Activated CD8-positive, alpha-beta T cell treated with anti-CD3 and anti-CD28 coated beads for 36 hours (primary cell): ENCODE data around the gene GRK7. TPM values are rescaled to one million over a fixed set of nuclear protein-coding genes. Genes with fewer than 3 reads are reported as not detected.
"Not testable (repeated sequence)": the region's sequence is repeated elsewhere in the genome, so short reads cannot be mapped to it uniquely, and the experiment has no call there.

Experiments used
- ATAC-seq: fragments of 200-7000 bp; cut with Tn5 transposase; one replicate; pipeline ENCODE4 v1.10.0; 2021; ENCODE audit warnings: mild to moderate bottlenecking, moderate library complexity
- CTCF ChIA-PET: fragments of 350-600 bp; sonication (Branson Sonifier 250); formaldehyde crosslinking; loops from one replicate; lab custom pipeline; 2021; ENCODE audit warnings: antibody characterized with exemption; lab: Charles Lee
- POLR2A ChIA-PET: fragments of 350-600 bp; sonication (Branson Sonifier 250); formaldehyde crosslinking; loops from one replicate; lab custom pipeline; 2021; ENCODE audit warnings: antibody characterized with exemption; lab: Charles Lee
- DNase-seq: peaks from one replicate; pipeline ENCODE4 v3.0.0-alpha.2; 2020
- H3K27ac Mint-ChIP-seq: one replicate; pipeline ENCODE4 v1.8.0; 2021; ENCODE audit warnings: mild to moderate bottlenecking, mixed read lengths
- H3K27me3 Mint-ChIP-seq: one replicate; pipeline ENCODE4 v1.8.0; 2021; ENCODE audit warnings: mixed read lengths
- H3K36me3 Mint-ChIP-seq: one replicate; pipeline ENCODE4 v1.8.0; 2021; ENCODE audit warnings: low read depth, mixed read lengths
- H3K4me1 Mint-ChIP-seq: one replicate; pipeline ENCODE4 v1.8.0; 2021; ENCODE audit warnings: low read depth, mixed read lengths
- H3K4me3 Mint-ChIP-seq: one replicate; pipeline ENCODE4 v1.8.0; 2021; ENCODE audit warnings: mild to moderate bottlenecking, moderate library complexity, mixed read lengths
- H3K9me3 Mint-ChIP-seq: one replicate; pipeline ENCODE4 v1.8.0; 2021; ENCODE audit warnings: mixed read lengths
- intact Hi-C: fragments of 100-400 bp; cut with micrococcal nuclease; formaldehyde crosslinking; loops from one replicate; pipeline ENCODE4 v1.10.0; 2022
- total RNA-seq, 2 experiments: library from RNA; stranded (reverse); gene quantifications; one replicate each; pipeline ENCODE4 v1.2.3, GENCODE V29; 2021
- TF ChIP-seq, protein P1 (sequence below): fragments of 200-600 bp; IDR thresholded peaks from one replicate; pipeline ENCODE4 v1.8.0; 2022; ENCODE audit warnings: antibody characterized with exemption, mild to moderate bottlenecking

GRK7 gene
- total RNA-seq, 2 experiments from 2014 or later = 0.07 to 0.09 TPM

DNA sequence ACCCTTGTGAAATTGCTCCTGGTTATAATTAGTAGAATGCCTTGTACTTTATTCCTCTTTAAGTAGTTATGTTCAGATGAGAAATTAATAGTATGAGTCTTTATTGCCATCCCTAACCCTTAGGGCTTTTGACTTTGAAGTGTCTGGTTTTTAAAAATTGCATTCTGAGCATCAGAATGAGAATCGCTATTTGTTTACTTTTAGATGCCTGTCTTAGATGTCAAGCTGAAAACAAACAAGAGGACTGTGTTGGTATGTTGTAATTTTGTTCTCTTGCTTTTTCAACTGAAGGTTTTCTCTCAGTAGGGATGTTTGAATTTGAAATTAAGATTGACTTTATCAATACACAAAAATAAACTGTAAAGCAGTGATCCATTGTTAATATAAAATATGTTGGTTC is 19.9 kb upstream of the GRK7 start:
- no peaks in the 10 kb centered on the region for H3K9me3 Mint-ChIP-seq
- DNase-seq (no peak), ATAC-seq (no peak)
- H3K36me3 Mint-ChIP-seq = peaks cover 50% of the 10 kb centered on the region
- intact Hi-C loops = no loop called here
- no peak overlapping the region for H3K4me3 Mint-ChIP-seq
- H3K27ac Mint-ChIP-seq = peak overlapping the region; percentile 37
- CTCF ChIA-PET = interaction anchor here (0.9 kb wide), 1 partner anchor 132 kb away, joined by 3 read pairs; no protein-coding TSS in a partner anchor
- peaks cover 49% of the 10 kb centered on the region for H3K4me1 Mint-ChIP-seq
- TF ChIP-seq, protein P1, sequence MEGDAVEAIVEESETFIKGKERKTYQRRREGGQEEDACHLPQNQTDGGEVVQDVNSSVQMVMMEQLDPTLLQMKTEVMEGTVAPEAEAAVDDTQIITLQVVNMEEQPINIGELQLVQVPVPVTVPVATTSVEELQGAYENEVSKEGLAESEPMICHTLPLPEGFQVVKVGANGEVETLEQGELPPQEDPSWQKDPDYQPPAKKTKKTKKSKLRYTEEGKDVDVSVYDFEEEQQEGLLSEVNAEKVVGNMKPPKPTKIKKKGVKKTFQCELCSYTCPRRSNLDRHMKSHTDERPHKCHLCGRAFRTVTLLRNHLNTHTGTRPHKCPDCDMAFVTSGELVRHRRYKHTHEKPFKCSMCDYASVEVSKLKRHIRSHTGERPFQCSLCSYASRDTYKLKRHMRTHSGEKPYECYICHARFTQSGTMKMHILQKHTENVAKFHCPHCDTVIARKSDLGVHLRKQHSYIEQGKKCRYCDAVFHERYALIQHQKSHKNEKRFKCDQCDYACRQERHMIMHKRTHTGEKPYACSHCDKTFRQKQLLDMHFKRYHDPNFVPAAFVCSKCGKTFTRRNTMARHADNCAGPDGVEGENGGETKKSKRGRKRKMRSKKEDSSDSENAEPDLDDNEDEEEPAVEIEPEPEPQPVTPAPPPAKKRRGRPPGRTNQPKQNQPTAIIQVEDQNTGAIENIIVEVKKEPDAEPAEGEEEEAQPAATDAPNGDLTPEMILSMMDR = no peak
- POLR2A ChIA-PET = no interaction called here
- H3K27me3 Mint-ChIP-seq = no peaks in the 10 kb centered on the region

DNA sequence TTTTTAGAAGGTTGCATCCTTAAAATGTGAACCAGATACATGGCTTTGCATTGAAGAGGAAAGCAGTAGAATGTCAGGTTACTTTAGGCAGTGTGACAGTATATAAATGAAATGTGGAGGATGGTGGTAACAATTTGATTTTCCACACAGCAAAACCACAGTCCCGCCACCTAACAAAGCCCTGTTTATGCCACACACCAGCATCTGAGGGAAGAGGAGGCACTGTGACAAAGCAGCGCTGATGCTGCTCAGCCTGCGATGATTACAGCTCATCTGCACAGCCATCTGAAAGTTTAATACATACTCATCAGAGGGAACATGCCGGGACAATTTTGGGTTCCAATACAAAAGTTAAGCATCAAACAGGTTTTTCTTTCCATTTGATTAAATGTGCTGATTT is 16.2 kb upstream of the GRK7 start:
- ATAC-seq (peak; percentile 30), DNase-seq (peak; percentile 38)
- H3K9me3 Mint-ChIP-seq = no peaks in the 10 kb centered on the region
- H3K27ac Mint-ChIP-seq = peak overlapping the region; percentile 66
- H3K36me3 Mint-ChIP-seq = peaks cover 44% of the 10 kb centered on the region
- H3K4me3 Mint-ChIP-seq = no peak overlapping the region
- intact Hi-C loops = no loop called here
- TF ChIP-seq, protein P1 = no peak
- H3K27me3 Mint-ChIP-seq = no peaks in the 10 kb centered on the region
- ChIA-PET CTCF (no interaction called here), POLR2A (interaction anchor here (1.2 kb wide), 1 partner anchor 8 kb away, joined by 8 read pairs; no protein-coding TSS in a partner anchor)
- H3K4me1 Mint-ChIP-seq = peaks cover 26% of the 10 kb centered on the region

DNA sequence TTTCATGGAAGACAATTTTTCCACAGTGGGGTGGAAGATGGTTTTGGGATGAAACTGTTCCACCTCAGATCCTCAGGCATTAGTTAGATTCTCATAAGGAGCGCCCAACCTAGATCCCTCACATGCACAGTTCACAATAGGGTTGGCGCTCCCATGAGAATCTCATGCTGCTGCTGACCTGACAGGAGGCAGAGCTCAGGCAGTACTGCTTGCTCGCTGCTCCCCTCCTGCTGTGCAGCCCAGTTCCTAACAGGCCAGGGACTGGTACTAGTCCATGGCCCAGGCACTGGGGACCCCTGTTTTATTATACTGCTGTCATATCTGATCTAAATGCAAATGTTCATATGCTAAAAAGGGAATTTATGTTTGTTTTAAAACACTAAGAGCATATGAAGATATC is 9.8 kb upstream of the GRK7 start:
- TF ChIP-seq, protein P1 = no peak
- ChIA-PET CTCF (interaction anchor here (2.8 kb wide), 1 partner anchor 14 kb away, joined by 18 read pairs; the partner anchor contains the start of gene RNF7), POLR2A (interaction anchor here (0.7 to 1.7 kb wide), 3 partner anchors 43 to 141 kb away, joined by 3 to 5 read pairs (median 3); partner anchors contain the start of gene ATP1B3)
- Mint-ChIP-seq H3K9me3 (no peaks in the 10 kb centered on the region), H3K27me3 (no peaks in the 10 kb centered on the region), H3K27ac (no peak overlapping the region), H3K4me1 (no peaks in the 10 kb centered on the region), H3K4me3 (no peak overlapping the region), H3K36me3 (peaks cover 11% of the 10 kb centered on the region)
- DNase-seq = no peak
- ATAC-seq = no peak
- intact Hi-C loops = no loop called here

DNA sequence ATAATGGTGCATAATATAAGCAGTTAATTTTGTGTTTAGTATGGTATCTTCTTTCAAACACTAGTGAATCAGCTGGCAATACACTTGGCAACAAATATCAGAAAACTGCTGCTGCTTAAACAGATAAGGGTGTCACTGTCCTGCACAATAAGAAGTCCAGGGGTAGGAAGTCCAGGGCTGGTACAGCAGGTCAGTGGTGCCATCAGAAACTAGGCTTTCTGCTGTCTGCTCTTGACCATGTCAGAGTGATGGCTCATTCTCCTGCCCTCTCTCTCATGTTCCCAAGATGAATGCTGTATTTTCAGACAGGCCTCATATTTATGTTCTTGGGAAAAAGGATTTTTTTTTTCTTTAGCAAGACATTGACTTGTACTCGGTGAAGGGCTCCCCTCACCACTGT is 9.2 kb upstream of the GRK7 start:
- ChIA-PET CTCF (no interaction called here), POLR2A (interaction anchor here (1.1 kb wide), 1 partner anchor 123 kb away, joined by 3 read pairs; the partner anchor contains the start of gene ATP1B3)
- Mint-ChIP-seq H3K9me3 (no peaks in the 10 kb centered on the region), H3K27ac (no peak overlapping the region), H3K27me3 (no peaks in the 10 kb centered on the region), H3K4me3 (no peak overlapping the region), H3K36me3 (peaks cover 10% of the 10 kb centered on the region), H3K4me1 (no peaks in the 10 kb centered on the region)
- TF ChIP-seq, protein P1 = no peak
- ATAC-seq (no peak), DNase-seq (no peak)
- intact Hi-C loops = no loop called here

DNA sequence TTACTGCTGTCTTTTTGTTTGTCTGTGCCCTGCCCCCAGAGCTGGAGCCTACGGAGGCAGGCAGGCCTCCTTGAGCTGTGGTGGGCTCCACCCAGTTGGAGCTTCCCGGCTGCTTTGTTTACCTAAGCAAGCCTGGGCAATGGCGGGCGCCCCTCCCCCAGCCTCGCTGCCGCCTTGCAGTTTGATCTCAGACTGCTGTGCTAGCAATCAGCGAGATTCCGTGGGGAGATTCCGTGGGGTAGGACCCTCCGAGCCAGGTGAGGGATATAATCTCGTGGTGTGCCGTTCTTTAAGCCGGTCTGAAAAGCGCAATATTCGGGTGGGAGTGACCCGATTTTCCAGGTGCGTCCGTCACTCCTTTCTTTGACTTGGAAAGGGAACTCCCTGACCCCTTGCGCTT is 656 bp upstream of the GRK7 start:
- H3K9me3 Mint-ChIP-seq, H3K4me3 Mint-ChIP-seq, H3K27me3 Mint-ChIP-seq, DNase-seq, H3K36me3 Mint-ChIP-seq, POLR2A ChIA-PET, H3K4me1 Mint-ChIP-seq, H3K27ac Mint-ChIP-seq, ATAC-seq, intact Hi-C loops: not testable (repeated sequence)
- CTCF ChIA-PET = interaction anchor here (1.3 to 1.8 kb wide), 2 partner anchors 113 to 151 kb away, joined by 5 to 9 read pairs; no protein-coding TSS in a partner anchor
